H7 (cell line): Measurements from ENCODE around the gene HSPA4L. TPM values are rescaled to one million over a fixed set of nuclear protein-coding genes. Genes with fewer than 3 reads are reported as not detected.

Experiments used
- DNase-seq: peaks from one replicate; pipeline ENCODE4 v3.0.0; 2012
- H3K27me3 ChIP-seq: 2 replicates; pipeline ENCODE4 v1.6.0; 2011; ENCODE audit warnings: mild to moderate bottlenecking, low read length; ENCODE audit not compliant: control insufficient read depth, insufficient read depth
- H3K36me3 ChIP-seq: replicated peaks from 2 replicates; pipeline ENCODE4 v1.5.1; 2011; ENCODE audit warnings: low read length; ENCODE audit not compliant: control insufficient read depth, insufficient read depth
- H3K4me3 ChIP-seq: 2 replicates; pipeline ENCODE4 v1.5.1; 2011; ENCODE audit warnings: low read depth, mild to moderate bottlenecking, control low read depth, low read length, moderate library complexity; ENCODE audit not compliant: insufficient read depth
- total RNA-seq: library from RNA; depleted of rRNA; stranded (reverse); fragments of >200 nt; shearing (Covaris generic); gene quantifications from 2 replicates; pipeline ENCODE4 v1.2.3, GENCODE V29; 2014; rRNA removed

The HSPA4L gene
- total RNA-seq, 1 experiment from 2014 or later, result 1.2 TPM

- Histone ChIP-seq H3K36me3 (no peaks in the 10 kb centered on the region), H3K4me3 (no peak overlapping the region), H3K27me3 (no peaks in the 10 kb centered on the region)
- no peak for DNase-seq
Measured at GRCh38 chr4:127875791-127876190, 93.7 kb downstream of the HSPA4L start.

- DNase-seq, result peak; percentile 92
- no peaks in the 10 kb centered on the region for H3K27me3 ChIP-seq
- H3K4me3 ChIP-seq, result peak within 1 kb of the TSS; percentile 90
- peaks cover 11% of the 10 kb centered on the region for H3K36me3 ChIP-seq
Measured at GRCh38 chr4:127880763-127881562, 98.8 kb downstream of the HSPA4L start, which contains the start of gene PLK4. TSS of gene PLK4 (plus strand) at chr4:127880893. CDS start at chr4:127881135, 242 bp downstream.

GRCh38 chr4:127881563-127881864, 99.4 kb downstream of the HSPA4L start:
- Histone ChIP-seq H3K27me3 (no peaks in the 10 kb centered on the region), H3K4me3 (peak overlapping the region; percentile 90)
- DNase-seq, result no peak

GRCh38 chr4:127888559-127888958, 106.4 kb downstream of the HSPA4L start:
- H3K4me3 ChIP-seq, result no peak overlapping the region
- peaks cover 37% of the 10 kb centered on the region for H3K36me3 ChIP-seq
- H3K27me3 ChIP-seq, result no peaks in the 10 kb centered on the region
- no peak for DNase-seq

More at GRCh38 chr4:127881563-127881864, 99.4 kb downstream of the HSPA4L start:
- peaks cover 15% of the 10 kb centered on the region for H3K36me3 ChIP-seq

- Histone ChIP-seq H3K27me3 (no peaks in the 10 kb centered on the region), H3K4me3 (no peak overlapping the region), H3K36me3 (peaks cover 39% of the 10 kb centered on the region)
- no peak for DNase-seq
Measured at GRCh38 chr4:127889903-127890302, 107.8 kb downstream of the HSPA4L start.

Other genes starting within 250 kb of the HSPA4L start
- gene INTU, start 149.4 kb upstream of the HSPA4L start, total RNA-seq, result 10.3 and 11.8 TPM in 2 replicates
- 0.07 TPM in 1 of 2 replicates, not detected in the other for gene SLC25A31, start 51.9 kb upstream of the HSPA4L start, total RNA-seq
- 24.1 and 33.8 TPM in 2 replicates for gene PLK4, start 98.6 kb downstream of the HSPA4L start, total RNA-seq
- 15.7 and 16.2 TPM in 2 replicates for gene MFSD8, start 182.9 kb downstream of the HSPA4L start, total RNA-seq
- gene ABHD18, start 183.1 kb downstream of the HSPA4L start, total RNA-seq, result 16.3 and 17.8 TPM in 2 replicates